NT2/D1 (cell line): Measurements from ENCODE around the gene MIGA2.

Experiments used
- DNase-seq: peaks from one replicate; pipeline ENCODE4 v3.0.0-alpha.2; 2011; ENCODE audit warnings: low read depth, low spot score
- H3K27me3 ChIP-seq: 2 replicates; pipeline ENCODE4 v1.6.0; 2011; ENCODE audit warnings: mild to moderate bottlenecking; ENCODE audit not compliant: insufficient read length, insufficient read depth
- H3K36me3 ChIP-seq: 2 replicates; pipeline ENCODE4 v1.6.1; 2011; ENCODE audit warnings: mild to moderate bottlenecking, low read length, mixed read lengths; ENCODE audit not compliant: insufficient read depth, insufficient read length
- H3K4me1 ChIP-seq: 2 replicates; pipeline ENCODE4 v1.5.1; 2011; ENCODE audit not compliant: insufficient read depth, insufficient read length
- H3K4me3 ChIP-seq: 2 replicates; pipeline ENCODE4 v1.5.1; 2011; ENCODE audit warnings: low read depth; ENCODE audit not compliant: insufficient read length
- H3K9ac ChIP-seq: 2 replicates; pipeline ENCODE4 v1.6.0; 2011; ENCODE audit warnings: low read depth; ENCODE audit not compliant: insufficient read length
- H3K9me3 ChIP-seq: 2 replicates; pipeline ENCODE4 v1.5.1; 2011; ENCODE audit warnings: mild to moderate bottlenecking, low read length; ENCODE audit not compliant: insufficient read depth
- SUZ12 ChIP-seq: IDR thresholded peaks from 2 replicates; pipeline ENCODE4 v1.6.1; 2011; ENCODE audit not compliant: insufficient read length, insufficient read depth; ENCODE audit errors: extremely low read depth
- YY1 ChIP-seq: IDR thresholded peaks from 2 replicates; pipeline ENCODE4 v1.6.1; 2011; ENCODE audit not compliant: insufficient read length, insufficient read depth
- ZNF274 ChIP-seq: IDR thresholded peaks from 2 replicates; pipeline ENCODE4 v1.6.1; 2011; ENCODE audit warnings: mild to moderate bottlenecking, low read depth, low read length

Gene MIGA2

DNA sequence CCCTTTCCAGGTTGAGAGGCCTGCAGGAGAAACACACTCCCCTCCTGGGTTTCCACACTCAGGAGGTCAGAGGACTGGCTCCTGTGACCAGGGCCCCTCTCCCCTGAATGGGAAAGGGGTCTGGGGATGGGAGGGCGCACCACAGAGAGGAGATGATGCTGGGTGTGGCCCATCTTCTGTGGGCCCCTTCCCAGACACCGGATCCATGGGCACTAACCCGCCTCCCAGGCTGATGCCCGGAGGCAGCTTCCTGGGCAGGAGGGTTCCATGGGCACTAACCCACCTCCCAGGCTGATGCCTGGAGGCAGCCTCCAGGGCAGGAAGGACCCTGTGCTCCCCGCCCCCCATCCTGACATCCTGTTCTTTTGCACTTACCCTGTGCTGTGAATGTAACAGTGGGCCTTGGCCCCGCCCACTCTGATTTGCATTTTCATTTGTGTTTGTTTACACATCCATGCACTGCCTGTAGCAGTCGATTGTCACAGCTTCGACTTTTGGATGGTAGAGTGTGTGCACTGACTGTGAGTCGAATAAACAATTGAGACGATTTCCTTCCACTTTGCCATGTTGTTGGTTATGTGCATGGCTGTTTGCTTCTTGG lies 35.2 kb downstream of the MIGA2 start:
- Histone ChIP-seq H3K36me3 (peaks cover 33% of the 10 kb centered on the region), H3K4me3 (no peak overlapping the region), H3K27me3 (no peaks in the 10 kb centered on the region), H3K4me1 (peaks cover 29% of the 10 kb centered on the region), H3K9ac (peak overlapping the region; percentile 63), H3K9me3 (no peaks in the 10 kb centered on the region)
- TF ChIP-seq YY1, result no peak
- no peak for TF ChIP-seq ZNF274
- no peak for TF ChIP-seq SUZ12
- DNase-seq, result peak; percentile 84

DNA sequence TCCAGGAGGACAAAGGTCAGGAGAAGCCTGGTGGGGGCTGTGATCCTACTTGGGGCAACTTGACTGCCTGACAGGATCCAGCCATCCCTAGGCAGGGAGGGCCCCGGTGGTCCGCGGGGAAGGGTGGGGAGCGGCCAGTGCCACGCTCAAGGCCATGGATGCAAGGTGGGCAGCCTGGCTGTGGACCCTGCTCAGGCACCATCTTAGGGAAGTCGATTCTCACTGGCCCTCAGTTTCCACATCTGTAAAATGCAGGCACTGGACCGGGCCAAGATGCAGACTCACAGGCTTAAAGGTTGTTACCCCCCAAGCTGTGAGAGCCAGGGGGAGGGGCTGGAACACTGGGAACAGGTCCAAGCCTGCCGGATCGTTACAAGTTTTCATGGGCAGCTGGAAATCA lies 35.7 kb downstream of the MIGA2 start:
- H3K27me3 ChIP-seq, result no peaks in the 10 kb centered on the region
- H3K4me3 ChIP-seq, result no peak overlapping the region
- no peak for DNase-seq
- no peak overlapping the region for H3K9ac ChIP-seq
- H3K9me3 ChIP-seq, result no peaks in the 10 kb centered on the region
- peaks cover 32% of the 10 kb centered on the region for H3K36me3 ChIP-seq
- TF ChIP-seq ZNF274, result no peak
- peaks cover 29% of the 10 kb centered on the region for H3K4me1 ChIP-seq

DNA sequence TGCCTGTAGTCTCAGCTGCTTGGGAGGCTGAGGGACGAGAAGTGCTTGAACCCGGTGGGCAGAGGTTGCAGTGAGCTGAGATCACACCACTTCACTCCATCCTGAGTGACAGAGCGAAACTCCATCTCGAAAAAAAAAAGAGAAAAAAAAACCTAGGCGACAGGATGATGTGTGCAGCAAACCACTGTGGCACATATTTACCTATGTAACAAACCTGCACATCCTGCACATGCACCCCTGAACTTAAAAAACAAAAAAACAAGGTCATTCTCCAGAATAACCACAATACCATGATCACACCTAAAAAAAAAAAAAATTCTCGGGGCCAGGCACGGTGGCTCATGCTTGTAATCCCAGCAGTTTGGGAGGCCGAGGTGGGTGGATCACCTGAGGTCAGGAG lies 37.0 kb downstream of the MIGA2 start:
- no peaks in the 10 kb centered on the region for H3K27me3 ChIP-seq
- peaks cover 19% of the 10 kb centered on the region for H3K36me3 ChIP-seq
- H3K4me3 ChIP-seq, result no peak overlapping the region

DNA sequence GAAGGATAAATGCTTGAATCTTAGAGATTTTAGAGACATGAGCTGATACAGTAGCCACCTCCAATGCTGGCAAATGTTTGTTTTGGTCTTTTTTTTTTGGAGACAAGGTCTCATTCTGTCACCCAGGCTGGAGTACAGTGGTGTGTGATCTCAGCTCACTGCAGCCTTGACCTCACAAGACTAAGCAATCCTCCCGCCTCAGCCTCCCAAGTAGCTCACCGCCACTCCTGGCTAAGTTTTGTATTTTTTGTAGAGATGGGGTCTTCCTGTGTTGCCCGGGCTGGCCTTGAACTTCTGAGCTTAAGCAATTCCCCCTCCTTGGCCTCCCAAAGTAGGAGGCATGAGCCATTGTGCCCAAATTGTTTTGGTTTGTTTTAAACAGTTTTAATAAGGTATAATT lies 37.7 kb downstream of the MIGA2 start:
- peaks cover 27% of the 10 kb centered on the region for H3K4me1 ChIP-seq
- peaks cover 12% of the 10 kb centered on the region for H3K36me3 ChIP-seq
- H3K27me3 ChIP-seq, result no peaks in the 10 kb centered on the region
- H3K9me3 ChIP-seq, result no peaks in the 10 kb centered on the region
- no peak overlapping the region for H3K4me3 ChIP-seq
- TF ChIP-seq ZNF274 (no peak), SUZ12 (no peak), YY1 (no peak)
- no peak for DNase-seq
- H3K9ac ChIP-seq, result no peak overlapping the region

More for the DNA sequence above, 37.0 kb downstream of the MIGA2 start:
- no peak for DNase-seq
- H3K9me3 ChIP-seq, result no peaks in the 10 kb centered on the region
- H3K9ac ChIP-seq, result no peak overlapping the region
- H3K4me1 ChIP-seq, result peaks cover 29% of the 10 kb centered on the region
- TF ChIP-seq YY1 (no peak), SUZ12 (no peak), ZNF274 (no peak)

DNA sequence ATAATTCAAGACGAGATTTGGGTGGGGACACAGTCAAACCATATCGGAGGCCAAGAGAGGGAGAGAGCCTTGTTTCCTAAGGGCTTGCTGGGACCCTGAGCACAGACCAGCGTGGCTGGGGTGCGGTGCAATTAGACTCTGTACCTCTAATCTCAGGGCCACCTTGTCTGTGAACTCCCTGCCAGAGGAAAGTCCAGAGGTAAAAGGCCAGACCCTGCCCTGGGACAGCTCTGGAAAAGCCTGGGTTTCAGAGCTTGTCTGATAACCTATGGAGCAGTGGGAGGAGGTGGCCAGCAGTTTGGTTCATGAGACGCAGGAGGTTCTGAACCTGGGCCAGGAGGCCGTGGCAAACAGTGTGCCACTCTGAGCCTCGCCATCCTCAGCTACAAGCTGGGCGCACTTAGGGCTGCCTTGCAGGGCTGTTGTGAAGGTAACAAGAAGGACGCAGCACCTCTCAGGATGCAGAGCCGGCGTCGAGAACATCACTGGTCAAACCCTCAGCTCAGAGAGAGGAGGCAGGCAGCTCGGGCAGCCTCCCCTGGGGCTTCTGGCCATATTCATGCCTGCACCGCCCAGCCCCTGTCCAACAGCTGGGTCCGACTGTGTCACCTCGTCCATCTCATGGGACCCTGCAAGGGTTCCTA lies 39.7 kb downstream of the MIGA2 start:
- no peaks in the 10 kb centered on the region for H3K27me3 ChIP-seq
- no peak overlapping the region for H3K9ac ChIP-seq
- H3K4me1 ChIP-seq, result peaks cover 10% of the 10 kb centered on the region
- H3K36me3 ChIP-seq, result no peaks in the 10 kb centered on the region
- DNase-seq, result no peak
- H3K9me3 ChIP-seq, result no peaks in the 10 kb centered on the region
- TF ChIP-seq YY1 (no peak), ZNF274 (no peak), SUZ12 (no peak)
- no peak overlapping the region for H3K4me3 ChIP-seq

DNA sequence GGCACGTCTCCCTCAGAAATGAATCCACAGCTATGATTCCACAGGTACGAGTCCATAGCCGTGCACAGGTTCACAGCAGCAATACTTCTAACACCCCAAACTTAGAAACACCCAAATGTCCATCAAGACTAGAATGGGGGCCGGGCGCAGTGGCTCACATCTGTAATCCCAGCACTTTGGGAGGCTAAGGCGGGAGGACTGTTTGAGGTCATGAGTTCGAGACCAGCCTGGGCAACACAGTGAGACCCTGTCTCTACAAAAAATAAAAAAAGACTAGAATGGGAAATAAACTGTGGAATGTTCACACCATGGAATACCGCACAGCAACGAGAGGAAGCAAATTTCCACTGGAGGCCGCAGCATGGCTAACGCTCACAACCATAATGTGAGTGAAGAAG lies 40.2 kb downstream of the MIGA2 start:
- Histone ChIP-seq H3K4me3 (no peak overlapping the region), H3K36me3 (no peaks in the 10 kb centered on the region), H3K4me1 (peaks cover 5% of the 10 kb centered on the region), H3K27me3 (no peaks in the 10 kb centered on the region), H3K9me3 (no peaks in the 10 kb centered on the region), H3K9ac (no peak overlapping the region)
- TF ChIP-seq YY1 (no peak), SUZ12 (no peak), ZNF274 (no peak)
- DNase-seq, result no peak

DNA sequence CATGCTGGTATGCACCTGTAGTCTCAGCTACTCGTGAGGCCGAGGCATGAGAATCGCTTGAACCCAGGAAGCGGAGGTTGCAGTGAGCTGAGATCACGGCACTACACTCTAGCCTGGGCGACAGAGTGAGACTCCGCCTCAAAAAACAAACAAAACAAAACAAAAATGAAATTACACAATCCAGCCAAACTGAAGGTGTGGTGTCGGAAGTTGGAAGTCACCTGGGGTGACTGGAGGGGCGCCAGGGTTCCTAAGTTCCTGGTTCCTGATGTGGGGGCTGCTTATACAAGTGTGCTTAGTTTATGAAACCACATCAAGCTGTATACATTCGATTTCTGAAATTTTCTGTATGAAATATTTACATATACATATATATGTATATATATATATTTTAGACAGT lies 40.8 kb downstream of the MIGA2 start:
- Histone ChIP-seq H3K36me3 (peaks cover 4% of the 10 kb centered on the region), H3K9ac (no peak overlapping the region), H3K4me3 (no peak overlapping the region), H3K27me3 (no peaks in the 10 kb centered on the region), H3K4me1 (peaks cover 6% of the 10 kb centered on the region), H3K9me3 (no peaks in the 10 kb centered on the region)
- DNase-seq, result no peak
- TF ChIP-seq YY1, result no peak
- TF ChIP-seq ZNF274, result no peak
- TF ChIP-seq SUZ12, result no peak
